HG03558 (cell line): ENCODE measurements around the gene TMEM63B.
"Not testable (repeated sequence)": the region's sequence is repeated elsewhere in the genome, so short reads cannot be mapped to it uniquely, and the experiment has no call there.

Experiments
- ATAC-seq: cut with Tn5 transposase; IDR thresholded peaks from one replicate; pipeline ENCODE4 v1.9.1; 2021; ENCODE audit warnings: moderate number of reproducible peaks; ENCODE audit not compliant: unreplicated experiment; ENCODE audit errors: extremely low read depth

TMEM63B gene

GRCh38 chr6:44127186-44128019 is at the start of gene TMEM63B, which contains the start of gene MRPL14:
TMEM63B (plus strand) TSS chr6:44127554; CDS start chr6:44134585, 7,031 bp downstream.
MRPL14 (minus strand) TSS chr6:44127452; CDS start chr6:44116611, 10,841 bp downstream.
- no peak for ATAC-seq

- no peak for ATAC-seq
These were observed 49.0 kb upstream of the TMEM63B start for GRCh38 chr6:44078219-44078826.

GRCh38 chr6:44078827-44079671 is 48.3 kb upstream of the TMEM63B start:
- no peak for ATAC-seq

GRCh38 chr6:44079672-44080071 is 47.7 kb upstream of the TMEM63B start:
- ATAC-seq = no peak

GRCh38 chr6:44080561-44081521 is 46.5 kb upstream of the TMEM63B start:
- ATAC-seq = no peak

- no peak for ATAC-seq
These were observed 45.6 kb upstream of the TMEM63B start for GRCh38 chr6:44081753-44082152.

GRCh38 chr6:44082872-44083321 is 44.5 kb upstream of the TMEM63B start:
- ATAC-seq = no peak

- ATAC-seq = no peak
These were observed 42.9 kb upstream of the TMEM63B start for GRCh38 chr6:44084231-44085014.

GRCh38 chr6:44085219-44085618 is 42.1 kb upstream of the TMEM63B start:
- no peak for ATAC-seq

- ATAC-seq = no peak
These were observed 40.3 kb upstream of the TMEM63B start for GRCh38 chr6:44086931-44087574.

- no peak for ATAC-seq
These were observed 39.7 kb upstream of the TMEM63B start for GRCh38 chr6:44087623-44088022.

- ATAC-seq = no peak
These were observed 38.3 kb upstream of the TMEM63B start for GRCh38 chr6:44088827-44089590.

GRCh38 chr6:44090465-44090864 is 36.9 kb upstream of the TMEM63B start:
- ATAC-seq = no peak

GRCh38 chr6:44091356-44091755 is 36.0 kb upstream of the TMEM63B start:
- ATAC-seq = not testable (repeated sequence)

- no peak for ATAC-seq
These were observed 35.1 kb upstream of the TMEM63B start for GRCh38 chr6:44091981-44092884.

GRCh38 chr6:44093066-44093465 is 34.3 kb upstream of the TMEM63B start:
- ATAC-seq = no peak
